HL-60 (cell line): ENCODE measurements around the gene PPP2R2D.

Source experiments
- TF ChIP-seq, protein P1 (sequence below): IDR thresholded peaks from 2 replicates; pipeline ENCODE4 v1.6.1; 2012; ENCODE audit warnings: low read depth; ENCODE audit not compliant: insufficient replicate concordance
- TF ChIP-seq, protein P2 (sequence below): IDR thresholded peaks from one replicate; pipeline ENCODE4 v1.5.1; 2011; ENCODE audit warnings: low read length, control low read depth, inconsistent platforms; ENCODE audit not compliant: insufficient read depth

DNA sequence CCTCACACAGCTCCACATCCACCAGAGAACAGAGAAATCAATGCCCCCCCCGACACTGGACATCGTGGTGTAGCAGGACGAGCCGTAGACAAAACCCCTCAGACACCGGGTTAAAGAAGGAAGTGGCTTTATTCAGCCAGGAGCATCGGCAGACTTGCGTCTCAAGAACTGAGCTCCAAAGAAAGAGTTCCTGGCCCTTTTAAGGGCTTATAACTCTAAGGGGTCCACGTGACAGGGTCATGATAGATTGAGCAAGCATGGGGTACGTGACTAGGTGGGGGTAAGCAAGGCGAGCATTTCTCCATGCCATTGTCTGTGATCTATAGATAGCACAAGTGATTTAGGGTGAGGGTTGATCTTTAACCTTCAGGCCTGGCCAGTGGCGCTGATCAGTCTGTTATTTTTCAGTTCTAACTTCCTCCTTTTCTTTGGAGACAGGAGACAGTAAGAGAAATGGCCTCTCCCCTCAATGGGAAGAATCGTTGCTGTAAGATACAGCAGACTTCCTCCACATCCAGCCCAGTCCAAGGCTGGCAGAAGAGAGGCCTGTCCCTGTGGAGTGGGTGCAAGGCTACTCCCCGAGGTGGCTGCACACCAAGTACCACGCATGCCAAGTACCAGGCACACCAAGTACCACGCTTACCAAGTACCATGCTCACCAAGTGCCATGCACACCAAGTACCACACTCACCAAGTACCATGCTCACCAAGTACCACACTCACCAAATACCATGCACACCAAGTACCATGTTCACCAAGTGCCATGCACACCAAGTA lies 19.5 kb upstream of the PPP2R2D start:
- TF ChIP-seq, protein P1, sequence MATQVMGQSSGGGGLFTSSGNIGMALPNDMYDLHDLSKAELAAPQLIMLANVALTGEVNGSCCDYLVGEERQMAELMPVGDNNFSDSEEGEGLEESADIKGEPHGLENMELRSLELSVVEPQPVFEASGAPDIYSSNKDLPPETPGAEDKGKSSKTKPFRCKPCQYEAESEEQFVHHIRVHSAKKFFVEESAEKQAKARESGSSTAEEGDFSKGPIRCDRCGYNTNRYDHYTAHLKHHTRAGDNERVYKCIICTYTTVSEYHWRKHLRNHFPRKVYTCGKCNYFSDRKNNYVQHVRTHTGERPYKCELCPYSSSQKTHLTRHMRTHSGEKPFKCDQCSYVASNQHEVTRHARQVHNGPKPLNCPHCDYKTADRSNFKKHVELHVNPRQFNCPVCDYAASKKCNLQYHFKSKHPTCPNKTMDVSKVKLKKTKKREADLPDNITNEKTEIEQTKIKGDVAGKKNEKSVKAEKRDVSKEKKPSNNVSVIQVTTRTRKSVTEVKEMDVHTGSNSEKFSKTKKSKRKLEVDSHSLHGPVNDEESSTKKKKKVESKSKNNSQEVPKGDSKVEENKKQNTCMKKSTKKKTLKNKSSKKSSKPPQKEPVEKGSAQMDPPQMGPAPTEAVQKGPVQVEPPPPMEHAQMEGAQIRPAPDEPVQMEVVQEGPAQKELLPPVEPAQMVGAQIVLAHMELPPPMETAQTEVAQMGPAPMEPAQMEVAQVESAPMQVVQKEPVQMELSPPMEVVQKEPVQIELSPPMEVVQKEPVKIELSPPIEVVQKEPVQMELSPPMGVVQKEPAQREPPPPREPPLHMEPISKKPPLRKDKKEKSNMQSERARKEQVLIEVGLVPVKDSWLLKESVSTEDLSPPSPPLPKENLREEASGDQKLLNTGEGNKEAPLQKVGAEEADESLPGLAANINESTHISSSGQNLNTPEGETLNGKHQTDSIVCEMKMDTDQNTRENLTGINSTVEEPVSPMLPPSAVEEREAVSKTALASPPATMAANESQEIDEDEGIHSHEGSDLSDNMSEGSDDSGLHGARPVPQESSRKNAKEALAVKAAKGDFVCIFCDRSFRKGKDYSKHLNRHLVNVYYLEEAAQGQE: no peak
- TF ChIP-seq, protein P2, sequence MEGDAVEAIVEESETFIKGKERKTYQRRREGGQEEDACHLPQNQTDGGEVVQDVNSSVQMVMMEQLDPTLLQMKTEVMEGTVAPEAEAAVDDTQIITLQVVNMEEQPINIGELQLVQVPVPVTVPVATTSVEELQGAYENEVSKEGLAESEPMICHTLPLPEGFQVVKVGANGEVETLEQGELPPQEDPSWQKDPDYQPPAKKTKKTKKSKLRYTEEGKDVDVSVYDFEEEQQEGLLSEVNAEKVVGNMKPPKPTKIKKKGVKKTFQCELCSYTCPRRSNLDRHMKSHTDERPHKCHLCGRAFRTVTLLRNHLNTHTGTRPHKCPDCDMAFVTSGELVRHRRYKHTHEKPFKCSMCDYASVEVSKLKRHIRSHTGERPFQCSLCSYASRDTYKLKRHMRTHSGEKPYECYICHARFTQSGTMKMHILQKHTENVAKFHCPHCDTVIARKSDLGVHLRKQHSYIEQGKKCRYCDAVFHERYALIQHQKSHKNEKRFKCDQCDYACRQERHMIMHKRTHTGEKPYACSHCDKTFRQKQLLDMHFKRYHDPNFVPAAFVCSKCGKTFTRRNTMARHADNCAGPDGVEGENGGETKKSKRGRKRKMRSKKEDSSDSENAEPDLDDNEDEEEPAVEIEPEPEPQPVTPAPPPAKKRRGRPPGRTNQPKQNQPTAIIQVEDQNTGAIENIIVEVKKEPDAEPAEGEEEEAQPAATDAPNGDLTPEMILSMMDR: no peak
